Vagina (tissue), 2 donors: ENCODE measurements around the gene NLRP12.

Experiments used
- POLR2A ChIP-seq, 2 donors: fragments of 450-650 bp; IDR thresholded peaks; one replicate each; pipeline ENCODE4 v1.6.1; 2017; ENCODE audit warnings: antibody characterized with exemption in 2 of 2, mild to moderate bottlenecking in 2 of 2, moderate library complexity in 2 of 2
- POLR2AphosphoS5 ChIP-seq, 2 donors: sonication (generic); formaldehyde crosslinking; IDR thresholded peaks; one replicate each; pipeline ENCODE4 v1.9.0; 2017; ENCODE audit warnings: antibody characterized with exemption in 2 of 2, mild to moderate bottlenecking in 2 of 2, low read depth in 1 of 2; ENCODE audit not compliant: insufficient read depth in 1 of 2
- TF ChIP-seq, protein P1 (sequence below), 3 experiments: fragments of 450-650 bp in 2 of 3; fragments of 200-600 bp in 1 of 3; sonication (generic) in 1 of 3; IDR thresholded peaks; one replicate each; pipeline ENCODE4 v1.5.1; 2017 to 2019; ENCODE audit warnings: antibody characterized with exemption in 3 of 3, mild to moderate bottlenecking in 2 of 3, moderate library complexity in 2 of 3

DNA sequence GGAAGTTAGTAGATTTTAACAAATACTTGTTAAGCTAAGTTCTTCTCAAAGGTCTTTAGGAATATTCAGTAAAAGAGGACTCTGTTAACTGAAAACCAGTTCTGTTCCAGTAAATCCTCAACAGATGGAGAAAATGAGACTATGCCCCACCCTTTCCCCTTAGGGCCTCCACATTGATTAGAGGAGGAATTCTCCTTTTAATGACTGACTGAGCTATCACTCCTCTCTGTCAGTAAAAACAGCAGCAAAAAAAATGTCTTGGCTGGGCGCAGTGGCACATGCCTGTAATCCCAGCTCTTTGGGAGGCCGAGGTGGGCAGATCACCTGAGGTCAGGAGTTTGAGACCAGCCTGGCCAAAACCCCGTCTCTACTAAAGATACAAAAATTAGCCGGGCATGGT is 50.1 kb downstream of the NLRP12 start:
- TF ChIP-seq, protein P1, sequence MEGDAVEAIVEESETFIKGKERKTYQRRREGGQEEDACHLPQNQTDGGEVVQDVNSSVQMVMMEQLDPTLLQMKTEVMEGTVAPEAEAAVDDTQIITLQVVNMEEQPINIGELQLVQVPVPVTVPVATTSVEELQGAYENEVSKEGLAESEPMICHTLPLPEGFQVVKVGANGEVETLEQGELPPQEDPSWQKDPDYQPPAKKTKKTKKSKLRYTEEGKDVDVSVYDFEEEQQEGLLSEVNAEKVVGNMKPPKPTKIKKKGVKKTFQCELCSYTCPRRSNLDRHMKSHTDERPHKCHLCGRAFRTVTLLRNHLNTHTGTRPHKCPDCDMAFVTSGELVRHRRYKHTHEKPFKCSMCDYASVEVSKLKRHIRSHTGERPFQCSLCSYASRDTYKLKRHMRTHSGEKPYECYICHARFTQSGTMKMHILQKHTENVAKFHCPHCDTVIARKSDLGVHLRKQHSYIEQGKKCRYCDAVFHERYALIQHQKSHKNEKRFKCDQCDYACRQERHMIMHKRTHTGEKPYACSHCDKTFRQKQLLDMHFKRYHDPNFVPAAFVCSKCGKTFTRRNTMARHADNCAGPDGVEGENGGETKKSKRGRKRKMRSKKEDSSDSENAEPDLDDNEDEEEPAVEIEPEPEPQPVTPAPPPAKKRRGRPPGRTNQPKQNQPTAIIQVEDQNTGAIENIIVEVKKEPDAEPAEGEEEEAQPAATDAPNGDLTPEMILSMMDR (IDR thresholded peaks at IDR 0.05), result no peak
- TF ChIP-seq POLR2A (IDR thresholded peaks at IDR 0.05), result no peak
- no peak for TF ChIP-seq POLR2AphosphoS5 (IDR thresholded peaks at IDR 0.05; ENCODE audit: insufficient read depth in 1 of 2, low read depth in 1 of 2)
